GM12878 (cell line): ENCODE measurements around the gene DNAJC28. TPM values are rescaled to one million over a fixed set of nuclear protein-coding genes. Genes with fewer than 3 reads are reported as not detected.
A peak's percentile ranks its signal among the peaks of the same experiment; 100 is the strongest.

Source experiments
- MYB ChIP-seq: fragments of 150-350 bp; IDR thresholded peaks from 2 replicates; pipeline ENCODE4 v1.6.1; 2014; ENCODE audit warnings: mild to moderate bottlenecking, low read depth, low read length, borderline replicate concordance
- SUZ12 ChIP-seq: fragments of 200-600 bp; sonication (generic); IDR thresholded peaks from one replicate; pipeline ENCODE4 v1.6.1; 2018; ENCODE audit warnings: antibody characterized with exemption, mild to moderate bottlenecking; ENCODE audit not compliant: unreplicated experiment
- TCF12 ChIP-seq: IDR thresholded peaks from 2 replicates; pipeline ENCODE4 v1.6.1; 2011; ENCODE audit warnings: low read depth, mild to moderate bottlenecking, low read length
- polyA plus RNA-seq, 11 experiments: library from polyadenylated mRNA; depleted of rRNA in 4 of 11; unstranded in 6 of 11; stranded (reverse) in 5 of 11; fragments of >200 nt; fragmentation: Nextera tagmentation in 4 of 11; fragmentation: Illumina TruSeq in 1 of 11; extraction: Ambion mirVana in 4 of 11; extraction: Trizol in 1 of 11; gene quantifications; 1 replicate in 1 of 11; 2 replicates in 10 of 11; pipeline versions ENCODE4 v1.2.1 to v1.2.3, GENCODE V29; 2011 to 2016; ENCODE audit warnings: inconsistent platforms in 2 of 11, missing spikeins in 2 of 11, low read depth in 1 of 11
- total RNA-seq, 4 experiments: library from RNA; depleted of rRNA in 3 of 4; stranded (reverse); fragments of >200 nt in 3 of 4; fragmentation: Illumina TruSeq in 1 of 4; extraction: Trizol in 1 of 4; gene quantifications; 2 replicates each; pipeline versions ENCODE4 v1.2.1 to v1.2.3, GENCODE V29; 2013 to 2021
- TF ChIP-seq, protein P1 (sequence below): fragments of 450-650 bp; IDR thresholded peaks from 2 replicates; pipeline ENCODE4 v1.6.1; 2017; ENCODE audit warnings: low read depth, mild to moderate bottlenecking, moderate library complexity
- TF ChIP-seq, protein P2 (sequence below): fragments of 450-650 bp; IDR thresholded peaks from 2 replicates; pipeline ENCODE4 v1.6.1; 2018; ENCODE audit warnings: mild to moderate bottlenecking, low read depth, moderate library complexity; ENCODE audit not compliant: partially characterized antibody
- TF ChIP-seq, protein P3 (sequence below): fragments of 450-650 bp; IDR thresholded peaks from 2 replicates; pipeline ENCODE4 v1.6.1; 2016; ENCODE audit warnings: mild to moderate bottlenecking
- TF ChIP-seq, protein P4 (sequence below): IDR thresholded peaks from 2 replicates; pipeline ENCODE4 v1.6.1; 2012; ENCODE audit warnings: low read length, inconsistent platforms

DNAJC28 gene
- total and polyA plus RNA-seq, 10 of the 15 experiments (the other 5 are each of a cell fraction or from before 2014, with no cell fraction given) = 0.26 to 0.77 (median 0.54) TPM

DNA sequence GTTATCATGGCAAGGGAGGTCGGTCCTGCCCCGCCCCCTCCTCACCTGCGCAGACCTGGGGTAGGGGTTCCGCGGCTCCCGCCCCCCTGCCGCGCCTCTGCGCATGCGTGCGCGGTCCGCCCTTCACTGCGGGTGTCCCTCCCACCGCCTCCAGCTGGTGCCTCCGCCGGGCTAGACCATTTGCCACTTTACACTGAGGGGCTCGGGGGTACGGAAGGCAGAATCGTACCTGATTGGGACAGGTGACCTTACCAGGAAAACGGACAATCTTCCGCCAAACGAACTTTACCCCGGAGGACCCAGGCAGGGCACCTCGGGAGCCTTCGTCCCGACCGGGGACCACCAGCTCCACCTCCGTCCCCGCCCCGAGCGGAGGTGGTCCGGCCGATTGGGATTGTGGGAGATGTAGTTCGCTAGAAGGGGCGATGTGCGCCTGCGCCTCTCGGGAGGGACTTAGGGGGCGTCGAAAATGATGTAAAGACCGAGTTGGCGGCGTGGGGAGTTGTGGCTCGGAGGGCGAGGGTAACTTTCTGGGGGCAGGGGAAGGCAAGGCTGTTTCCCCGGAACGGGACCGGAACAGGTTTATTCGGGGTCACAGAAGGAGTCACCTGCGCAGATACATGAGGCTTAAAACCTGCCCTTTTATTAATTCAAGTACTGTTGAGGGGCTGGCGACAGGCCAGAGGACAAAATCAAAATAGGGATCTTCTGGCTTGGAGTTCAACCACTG, at the start of gene DNAJC28 (continued):
- TF ChIP-seq MYB (no peak), TCF12 (peak; percentile 60; the same call in 1 of the 2 replicates), SUZ12 (no peak)
- TF ChIP-seq, protein P1, sequence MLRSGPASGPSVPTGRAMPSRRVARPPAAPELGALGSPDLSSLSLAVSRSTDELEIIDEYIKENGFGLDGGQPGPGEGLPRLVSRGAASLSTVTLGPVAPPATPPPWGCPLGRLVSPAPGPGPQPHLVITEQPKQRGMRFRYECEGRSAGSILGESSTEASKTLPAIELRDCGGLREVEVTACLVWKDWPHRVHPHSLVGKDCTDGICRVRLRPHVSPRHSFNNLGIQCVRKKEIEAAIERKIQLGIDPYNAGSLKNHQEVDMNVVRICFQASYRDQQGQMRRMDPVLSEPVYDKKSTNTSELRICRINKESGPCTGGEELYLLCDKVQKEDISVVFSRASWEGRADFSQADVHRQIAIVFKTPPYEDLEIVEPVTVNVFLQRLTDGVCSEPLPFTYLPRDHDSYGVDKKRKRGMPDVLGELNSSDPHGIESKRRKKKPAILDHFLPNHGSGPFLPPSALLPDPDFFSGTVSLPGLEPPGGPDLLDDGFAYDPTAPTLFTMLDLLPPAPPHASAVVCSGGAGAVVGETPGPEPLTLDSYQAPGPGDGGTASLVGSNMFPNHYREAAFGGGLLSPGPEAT = peak; percentile 94
- TF ChIP-seq, protein P2, sequence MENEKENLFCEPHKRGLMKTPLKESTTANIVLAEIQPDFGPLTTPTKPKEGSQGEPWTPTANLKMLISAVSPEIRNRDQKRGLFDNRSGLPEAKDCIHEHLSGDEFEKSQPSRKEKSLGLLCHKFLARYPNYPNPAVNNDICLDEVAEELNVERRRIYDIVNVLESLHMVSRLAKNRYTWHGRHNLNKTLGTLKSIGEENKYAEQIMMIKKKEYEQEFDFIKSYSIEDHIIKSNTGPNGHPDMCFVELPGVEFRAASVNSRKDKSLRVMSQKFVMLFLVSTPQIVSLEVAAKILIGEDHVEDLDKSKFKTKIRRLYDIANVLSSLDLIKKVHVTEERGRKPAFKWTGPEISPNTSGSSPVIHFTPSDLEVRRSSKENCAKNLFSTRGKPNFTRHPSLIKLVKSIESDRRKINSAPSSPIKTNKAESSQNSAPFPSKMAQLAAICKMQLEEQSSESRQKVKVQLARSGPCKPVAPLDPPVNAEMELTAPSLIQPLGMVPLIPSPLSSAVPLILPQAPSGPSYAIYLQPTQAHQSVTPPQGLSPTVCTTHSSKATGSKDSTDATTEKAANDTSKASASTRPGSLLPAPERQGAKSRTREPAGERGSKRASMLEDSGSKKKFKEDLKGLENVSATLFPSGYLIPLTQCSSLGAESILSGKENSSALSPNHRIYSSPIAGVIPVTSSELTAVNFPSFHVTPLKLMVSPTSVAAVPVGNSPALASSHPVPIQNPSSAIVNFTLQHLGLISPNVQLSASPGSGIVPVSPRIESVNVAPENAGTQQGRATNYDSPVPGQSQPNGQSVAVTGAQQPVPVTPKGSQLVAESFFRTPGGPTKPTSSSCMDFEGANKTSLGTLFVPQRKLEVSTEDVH = no peak
- TF ChIP-seq, protein P3, sequence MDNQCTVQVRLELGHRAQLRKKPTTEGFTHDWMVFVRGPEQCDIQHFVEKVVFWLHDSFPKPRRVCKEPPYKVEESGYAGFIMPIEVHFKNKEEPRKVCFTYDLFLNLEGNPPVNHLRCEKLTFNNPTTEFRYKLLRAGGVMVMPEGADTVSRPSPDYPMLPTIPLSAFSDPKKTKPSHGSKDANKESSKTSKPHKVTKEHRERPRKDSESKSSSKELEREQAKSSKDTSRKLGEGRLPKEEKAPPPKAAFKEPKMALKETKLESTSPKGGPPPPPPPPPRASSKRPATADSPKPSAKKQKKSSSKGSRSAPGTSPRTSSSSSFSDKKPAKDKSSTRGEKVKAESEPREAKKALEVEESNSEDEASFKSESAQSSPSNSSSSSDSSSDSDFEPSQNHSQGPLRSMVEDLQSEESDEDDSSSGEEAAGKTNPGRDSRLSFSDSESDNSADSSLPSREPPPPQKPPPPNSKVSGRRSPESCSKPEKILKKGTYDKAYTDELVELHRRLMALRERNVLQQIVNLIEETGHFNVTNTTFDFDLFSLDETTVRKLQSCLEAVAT = peak; percentile 26; the same call in 1 of the 2 replicates
- TF ChIP-seq, protein P4, sequence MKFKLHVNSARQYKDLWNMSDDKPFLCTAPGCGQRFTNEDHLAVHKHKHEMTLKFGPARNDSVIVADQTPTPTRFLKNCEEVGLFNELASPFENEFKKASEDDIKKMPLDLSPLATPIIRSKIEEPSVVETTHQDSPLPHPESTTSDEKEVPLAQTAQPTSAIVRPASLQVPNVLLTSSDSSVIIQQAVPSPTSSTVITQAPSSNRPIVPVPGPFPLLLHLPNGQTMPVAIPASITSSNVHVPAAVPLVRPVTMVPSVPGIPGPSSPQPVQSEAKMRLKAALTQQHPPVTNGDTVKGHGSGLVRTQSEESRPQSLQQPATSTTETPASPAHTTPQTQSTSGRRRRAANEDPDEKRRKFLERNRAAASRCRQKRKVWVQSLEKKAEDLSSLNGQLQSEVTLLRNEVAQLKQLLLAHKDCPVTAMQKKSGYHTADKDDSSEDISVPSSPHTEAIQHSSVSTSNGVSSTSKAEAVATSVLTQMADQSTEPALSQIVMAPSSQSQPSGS = no peak
